HG03354 (cell line): Measurements from ENCODE around the gene PRR23E.

Experiments used
- ATAC-seq: cut with Tn5 transposase; IDR thresholded peaks from one replicate; pipeline ENCODE4 v1.9.1; 2021; ENCODE audit warnings: mild to moderate bottlenecking; ENCODE audit not compliant: unreplicated experiment, poor library complexity, severe bottlenecking

Gene PRR23E

GRCh38 chr3:127182848-127183714, 9.8 kb upstream of the PRR23E start:
- ATAC-seq: no peak

- ATAC-seq: no peak
These were observed 8.7 kb upstream of the PRR23E start for GRCh38 chr3:127183931-127184869.

- ATAC-seq: no peak
These were observed 8.1 kb upstream of the PRR23E start for GRCh38 chr3:127184870-127185216.

GRCh38 chr3:127185268-127185667, 7.7 kb upstream of the PRR23E start:
- no peak for ATAC-seq

- no peak for ATAC-seq
These were observed 6.8 kb upstream of the PRR23E start for GRCh38 chr3:127185962-127186674.

- no peak for ATAC-seq
These were observed 5.6 kb upstream of the PRR23E start for GRCh38 chr3:127187316-127187715.

GRCh38 chr3:127193341-127193740, 410 bp downstream of the PRR23E start:
- ATAC-seq: no peak

GRCh38 chr3:127193775-127194174, 844 bp downstream of the PRR23E start:
- no peak for ATAC-seq

GRCh38 chr3:127194601-127195187, 1.8 kb downstream of the PRR23E start:
- no peak for ATAC-seq

- ATAC-seq: no peak
These were observed 2.5 kb downstream of the PRR23E start for GRCh38 chr3:127195417-127195816.

- no peak for ATAC-seq
These were observed 3.1 kb downstream of the PRR23E start for GRCh38 chr3:127196002-127196401.

- ATAC-seq: no peak
These were observed 3.8 kb downstream of the PRR23E start for GRCh38 chr3:127196466-127197299.

GRCh38 chr3:127197300-127198189, 4.6 kb downstream of the PRR23E start:
- no peak for ATAC-seq

- ATAC-seq: no peak
These were observed 7.3 kb downstream of the PRR23E start for GRCh38 chr3:127200086-127200691.

GRCh38 chr3:127203024-127203423, 10.1 kb downstream of the PRR23E start:
- ATAC-seq: no peak

- ATAC-seq: no peak
These were observed 12.1 kb downstream of the PRR23E start for GRCh38 chr3:127204841-127205582.

GRCh38 chr3:127206154-127206553, 13.2 kb downstream of the PRR23E start:
- no peak for ATAC-seq
